ENCODE results near the gene CHMP6. TPM values are rescaled to one million over a fixed set of nuclear protein-coding genes. Genes with fewer than 3 reads are reported as not detected.

The CHMP6 gene
- polyA plus RNA-seq, 1 donor from 2014 or later, result 35.1 TPM

GRCh38 chr17:81044764-81045589, 53.3 kb downstream of the CHMP6 start:
- no peak overlapping the region for H2AFZ ChIP-seq (ENCODE audit: low read depth, low read length)
- no peaks in the 10 kb centered on the region for H3K36me3 ChIP-seq (ENCODE audit: insufficient read depth, low read length)
- H3K9me2 ChIP-seq (ENCODE audit: insufficient read depth, low read length), result no peaks in the 10 kb centered on the region
- H3K4me2 ChIP-seq (ENCODE audit: low read length), result no peak overlapping the region
- H3K27ac ChIP-seq (ENCODE audit: low read length), result no peak overlapping the region
- no peak overlapping the region for H3K9ac ChIP-seq (ENCODE audit: low read length)
- no peaks in the 10 kb centered on the region for H3K9me3 ChIP-seq (ENCODE audit: low read length)
- H3K79me2 ChIP-seq (replicated peaks; ENCODE audit: insufficient read depth, low read length), result peaks cover 59% of the 10 kb centered on the region
- H3F3A ChIP-seq (ENCODE audit: insufficient read depth, low read length, poor library complexity, severe bottlenecking), result no peaks in the 10 kb centered on the region
- no peaks in the 10 kb centered on the region for H4K20me1 ChIP-seq (ENCODE audit: insufficient read depth)
- no peak for TF ChIP-seq SMC3 (conservative IDR thresholded peaks at IDR 0.05; ENCODE audit: poor library complexity)
- TF ChIP-seq TAF1 (IDR thresholded peaks at IDR 0.05; ENCODE audit: low read depth), result no peak
- TF ChIP-seq, protein P1, sequence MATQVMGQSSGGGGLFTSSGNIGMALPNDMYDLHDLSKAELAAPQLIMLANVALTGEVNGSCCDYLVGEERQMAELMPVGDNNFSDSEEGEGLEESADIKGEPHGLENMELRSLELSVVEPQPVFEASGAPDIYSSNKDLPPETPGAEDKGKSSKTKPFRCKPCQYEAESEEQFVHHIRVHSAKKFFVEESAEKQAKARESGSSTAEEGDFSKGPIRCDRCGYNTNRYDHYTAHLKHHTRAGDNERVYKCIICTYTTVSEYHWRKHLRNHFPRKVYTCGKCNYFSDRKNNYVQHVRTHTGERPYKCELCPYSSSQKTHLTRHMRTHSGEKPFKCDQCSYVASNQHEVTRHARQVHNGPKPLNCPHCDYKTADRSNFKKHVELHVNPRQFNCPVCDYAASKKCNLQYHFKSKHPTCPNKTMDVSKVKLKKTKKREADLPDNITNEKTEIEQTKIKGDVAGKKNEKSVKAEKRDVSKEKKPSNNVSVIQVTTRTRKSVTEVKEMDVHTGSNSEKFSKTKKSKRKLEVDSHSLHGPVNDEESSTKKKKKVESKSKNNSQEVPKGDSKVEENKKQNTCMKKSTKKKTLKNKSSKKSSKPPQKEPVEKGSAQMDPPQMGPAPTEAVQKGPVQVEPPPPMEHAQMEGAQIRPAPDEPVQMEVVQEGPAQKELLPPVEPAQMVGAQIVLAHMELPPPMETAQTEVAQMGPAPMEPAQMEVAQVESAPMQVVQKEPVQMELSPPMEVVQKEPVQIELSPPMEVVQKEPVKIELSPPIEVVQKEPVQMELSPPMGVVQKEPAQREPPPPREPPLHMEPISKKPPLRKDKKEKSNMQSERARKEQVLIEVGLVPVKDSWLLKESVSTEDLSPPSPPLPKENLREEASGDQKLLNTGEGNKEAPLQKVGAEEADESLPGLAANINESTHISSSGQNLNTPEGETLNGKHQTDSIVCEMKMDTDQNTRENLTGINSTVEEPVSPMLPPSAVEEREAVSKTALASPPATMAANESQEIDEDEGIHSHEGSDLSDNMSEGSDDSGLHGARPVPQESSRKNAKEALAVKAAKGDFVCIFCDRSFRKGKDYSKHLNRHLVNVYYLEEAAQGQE (IDR thresholded peaks at IDR 0.05; ENCODE audit: borderline replicate concordance), result no peak
- no peak for TF ChIP-seq EP300 (conservative IDR thresholded peaks at IDR 0.05; ENCODE audit: poor library complexity, severe bottlenecking)
- TF ChIP-seq RAD21 (conservative IDR thresholded peaks at IDR 0.05), result no peak
- no peak for TF ChIP-seq MXI1 (conservative IDR thresholded peaks at IDR 0.05; ENCODE audit: poor library complexity, severe bottlenecking)
- TF ChIP-seq EZH2 (IDR thresholded peaks at IDR 0.05; ENCODE audit: borderline replicate concordance, insufficient read depth, low read length, poor library complexity, severe bottlenecking), result no peak
- no peak for TF ChIP-seq POLR2AphosphoS5 (IDR thresholded peaks at IDR 0.05)
- TF ChIP-seq CTCF (IDR thresholded peaks at IDR 0.05; ENCODE audit: poor library complexity, severe bottlenecking), result no peak
- no peak overlapping the region for H3K4me3 ChIP-seq (ENCODE audit: low read length)
- H3K27me3 ChIP-seq (ENCODE audit: insufficient read depth, low read depth, low read length), result no peaks in the 10 kb centered on the region

DNA sequence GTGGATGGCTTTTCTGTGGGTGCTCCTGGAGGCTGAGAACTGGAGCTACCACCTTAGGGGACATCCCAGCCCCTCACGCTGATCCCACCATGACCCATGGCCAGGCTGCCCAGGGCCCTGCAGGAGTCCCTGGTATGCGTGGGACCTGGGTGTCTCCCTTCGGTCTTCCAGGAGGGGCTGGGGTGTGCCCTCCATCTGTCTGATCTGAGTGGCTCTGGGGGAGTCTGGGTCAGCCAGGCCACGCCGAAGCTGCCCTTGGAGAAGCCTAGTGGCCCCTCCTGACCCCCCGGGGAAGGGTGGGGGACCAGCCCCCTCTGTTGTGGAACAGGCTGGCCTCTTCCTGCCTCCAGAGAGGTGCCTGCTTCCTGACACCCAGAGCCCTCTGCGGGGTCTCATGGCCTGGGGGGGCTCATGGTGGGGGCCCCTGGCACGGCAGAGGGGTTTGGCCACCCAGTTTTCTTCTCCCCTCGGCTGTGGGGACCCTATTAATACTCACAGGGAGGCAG, 54.0 kb downstream of the CHMP6 start:
- no peak overlapping the region for H3K9ac ChIP-seq (ENCODE audit: low read length)
- TF ChIP-seq SMC3 (conservative IDR thresholded peaks at IDR 0.05; ENCODE audit: poor library complexity) (no peak), TAF1 (IDR thresholded peaks at IDR 0.05; ENCODE audit: low read depth) (no peak), EZH2 (IDR thresholded peaks at IDR 0.05; ENCODE audit: borderline replicate concordance, insufficient read depth, low read length, poor library complexity, severe bottlenecking) (no peak), EP300 (conservative IDR thresholded peaks at IDR 0.05; ENCODE audit: poor library complexity, severe bottlenecking) (no peak), RAD21 (conservative IDR thresholded peaks at IDR 0.05) (no peak), CTCF (IDR thresholded peaks at IDR 0.05; ENCODE audit: poor library complexity, severe bottlenecking) (no peak), MXI1 (conservative IDR thresholded peaks at IDR 0.05; ENCODE audit: poor library complexity, severe bottlenecking) (no peak), POLR2AphosphoS5 (IDR thresholded peaks at IDR 0.05) (no peak)
- TF ChIP-seq, protein P1 (IDR thresholded peaks at IDR 0.05; ENCODE audit: borderline replicate concordance), result no peak
- no peak overlapping the region for H3K27ac ChIP-seq (ENCODE audit: low read length)
- no peaks in the 10 kb centered on the region for H3K27me3 ChIP-seq (ENCODE audit: insufficient read depth, low read depth, low read length)
- no peak overlapping the region for H2AFZ ChIP-seq (ENCODE audit: low read depth, low read length)
- no peaks in the 10 kb centered on the region for H3K36me3 ChIP-seq (ENCODE audit: insufficient read depth, low read length)
- H4K20me1 ChIP-seq (ENCODE audit: insufficient read depth), result no peaks in the 10 kb centered on the region
- no peak overlapping the region for H3K4me2 ChIP-seq (ENCODE audit: low read length)
- H3K9me3 ChIP-seq (ENCODE audit: low read length), result no peaks in the 10 kb centered on the region
- H3K9me2 ChIP-seq (ENCODE audit: insufficient read depth, low read length), result no peaks in the 10 kb centered on the region
- H3K79me2 ChIP-seq (replicated peaks; ENCODE audit: insufficient read depth, low read length), result peaks cover 53% of the 10 kb centered on the region
- H3F3A ChIP-seq (ENCODE audit: insufficient read depth, low read length, poor library complexity, severe bottlenecking), result no peaks in the 10 kb centered on the region
- no peak overlapping the region for H3K4me3 ChIP-seq (ENCODE audit: low read length)

Data from neural cell (in vitro differentiated cells).